ENCODE measurements around the gene MSANTD2.

Gene MSANTD2

GRCh38 chr11:124732230-124732629 is 68.0 kb downstream of the MSANTD2 start:
- DNase-seq (ENCODE audit: low read depth in 2 of 2), result no peak

- no peak for DNase-seq (ENCODE audit: low read depth in 2 of 2)
These were observed 70.6 kb downstream of the MSANTD2 start for GRCh38 chr11:124729571-124729970.

GRCh38 chr11:124728134-124728533 is 72.1 kb downstream of the MSANTD2 start:
- no peak for DNase-seq (ENCODE audit: low read depth in 2 of 2)

GRCh38 chr11:124727474-124727873 is 72.7 kb downstream of the MSANTD2 start:
- no peak for DNase-seq (ENCODE audit: low read depth in 2 of 2)

GRCh38 chr11:124725719-124726105 is 74.5 kb downstream of the MSANTD2 start:
- no peak for DNase-seq (ENCODE audit: low read depth in 2 of 2)

- no peak for DNase-seq (ENCODE audit: low read depth in 2 of 2)
These were observed 75.1 kb downstream of the MSANTD2 start for GRCh38 chr11:124724979-124725718.

GRCh38 chr11:124722176-124722575 is 78.0 kb downstream of the MSANTD2 start:
- DNase-seq (ENCODE audit: low read depth in 2 of 2), result no peak

- DNase-seq (ENCODE audit: low read depth in 2 of 2), result no peak
These were observed 80.7 kb downstream of the MSANTD2 start for GRCh38 chr11:124719534-124719933.

- DNase-seq (ENCODE audit: low read depth in 2 of 2), result no peak
These were observed 81.4 kb downstream of the MSANTD2 start for GRCh38 chr11:124718801-124719200.

- no peak for DNase-seq (ENCODE audit: low read depth in 2 of 2)
These were observed 82.2 kb downstream of the MSANTD2 start for GRCh38 chr11:124717786-124718651.

- DNase-seq (ENCODE audit: low read depth in 2 of 2), result no peak
These were observed 82.8 kb downstream of the MSANTD2 start for GRCh38 chr11:124717421-124717785.

GRCh38 chr11:124716591-124716990 is 83.6 kb downstream of the MSANTD2 start:
- DNase-seq (ENCODE audit: low read depth in 2 of 2), result no peak
